HL-60 (cell line): ENCODE measurements around the gene SCAP.

Experiments
- CTCF ChIP-seq: IDR thresholded peaks from one replicate; pipeline ENCODE4 v1.5.1; 2011; ENCODE audit warnings: low read length, control low read depth, inconsistent platforms; ENCODE audit not compliant: insufficient read depth
- GABPA ChIP-seq: IDR thresholded peaks from 2 replicates; pipeline ENCODE4 v1.6.1; 2012; ENCODE audit warnings: low read depth
- POLR2AphosphoS5 ChIP-seq: IDR thresholded peaks from 2 replicates; pipeline ENCODE4 v1.6.1; 2012; ENCODE audit warnings: low read depth

- no peak for TF ChIP-seq CTCF
- no peak for TF ChIP-seq GABPA
- no peak for TF ChIP-seq POLR2AphosphoS5
These were observed 23.1 kb downstream of the SCAP start for GRCh38 chr3:47452453-47453215.
